T-helper 22 cell (primary cell): Measurements from ENCODE around the gene IRX5.

Experiments used
- DNase-seq: peaks from one replicate; pipeline ENCODE4 v3.0.0-alpha.2; 2020; ENCODE audit warnings: low read depth

Gene IRX5

DNA sequence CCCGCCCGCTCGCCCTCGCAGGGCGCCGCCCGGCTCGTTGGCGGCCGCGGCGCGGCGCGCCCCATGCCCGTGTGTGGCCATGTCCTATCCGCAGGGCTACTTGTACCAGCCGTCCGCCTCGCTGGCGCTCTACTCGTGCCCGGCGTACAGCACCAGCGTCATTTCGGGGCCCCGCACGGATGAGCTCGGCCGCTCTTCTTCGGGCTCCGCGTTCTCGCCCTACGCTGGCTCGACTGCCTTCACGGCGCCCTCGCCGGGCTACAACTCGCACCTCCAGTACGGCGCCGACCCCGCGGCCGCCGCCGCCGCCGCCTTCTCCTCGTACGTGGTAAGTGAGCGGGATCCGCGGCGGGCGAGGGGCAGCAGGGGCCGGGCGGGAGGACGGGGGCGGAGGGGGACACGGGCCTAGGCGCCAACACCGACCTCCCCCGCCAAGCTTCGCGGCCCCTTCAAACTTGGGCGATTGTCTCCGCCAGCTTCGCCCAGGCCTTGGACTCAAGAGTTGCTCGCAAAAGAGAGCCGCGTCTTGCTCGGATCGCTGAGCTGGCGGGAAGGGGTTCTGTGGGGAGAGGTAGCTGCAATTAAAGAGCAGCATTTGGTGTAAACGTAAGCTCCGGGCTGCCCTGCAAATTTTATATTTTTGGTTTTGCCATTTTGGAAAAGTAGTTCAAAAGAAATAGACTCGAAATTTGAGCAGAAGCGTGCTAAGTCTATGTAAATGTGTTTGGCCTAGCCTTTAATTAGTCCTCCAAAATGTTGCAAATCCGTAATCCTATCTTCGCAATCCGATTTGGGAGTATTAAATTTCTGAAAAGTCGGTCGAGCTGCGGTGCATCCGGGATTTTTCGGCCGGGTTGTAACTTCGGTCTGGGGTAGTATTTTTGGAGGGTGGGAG, 702 bp downstream of the IRX5 start:
- no peak for DNase-seq

GRCh38 chr16:54932021-54932660, 1.5 kb downstream of the IRX5 start:
- no peak for DNase-seq

DNA sequence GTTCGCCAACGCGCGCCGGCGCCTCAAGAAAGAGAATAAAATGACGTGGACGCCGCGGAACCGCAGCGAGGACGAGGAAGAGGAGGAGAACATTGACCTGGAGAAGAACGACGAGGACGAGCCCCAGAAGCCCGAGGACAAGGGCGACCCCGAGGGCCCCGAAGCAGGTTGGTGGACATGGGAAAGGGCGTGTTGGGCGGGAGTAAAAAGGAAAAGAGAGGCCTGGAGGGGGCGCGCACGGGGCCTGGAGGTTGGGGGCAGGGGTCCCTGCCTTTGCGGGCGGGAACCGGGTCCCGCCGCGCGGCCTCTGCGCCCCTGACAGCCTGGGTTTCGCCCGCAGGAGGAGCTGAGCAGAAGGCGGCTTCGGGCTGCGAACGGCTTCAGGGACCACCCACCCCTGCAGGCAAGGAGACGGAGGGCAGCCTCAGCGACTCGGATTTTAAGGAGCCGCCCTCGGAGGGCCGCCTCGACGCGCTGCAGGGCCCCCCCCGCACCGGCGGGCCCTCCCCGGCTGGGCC, 2.1 kb downstream of the IRX5 start:
- no peak for DNase-seq

- no peak for DNase-seq
Observed at GRCh38 chr16:54933281-54934011, 2.8 kb downstream of the IRX5 start.

- no peak for DNase-seq
Observed at GRCh38 chr16:54934481-54935265, 4.0 kb downstream of the IRX5 start.

GRCh38 chr16:54935266-54935968, 4.8 kb downstream of the IRX5 start:
- no peak for DNase-seq

DNA sequence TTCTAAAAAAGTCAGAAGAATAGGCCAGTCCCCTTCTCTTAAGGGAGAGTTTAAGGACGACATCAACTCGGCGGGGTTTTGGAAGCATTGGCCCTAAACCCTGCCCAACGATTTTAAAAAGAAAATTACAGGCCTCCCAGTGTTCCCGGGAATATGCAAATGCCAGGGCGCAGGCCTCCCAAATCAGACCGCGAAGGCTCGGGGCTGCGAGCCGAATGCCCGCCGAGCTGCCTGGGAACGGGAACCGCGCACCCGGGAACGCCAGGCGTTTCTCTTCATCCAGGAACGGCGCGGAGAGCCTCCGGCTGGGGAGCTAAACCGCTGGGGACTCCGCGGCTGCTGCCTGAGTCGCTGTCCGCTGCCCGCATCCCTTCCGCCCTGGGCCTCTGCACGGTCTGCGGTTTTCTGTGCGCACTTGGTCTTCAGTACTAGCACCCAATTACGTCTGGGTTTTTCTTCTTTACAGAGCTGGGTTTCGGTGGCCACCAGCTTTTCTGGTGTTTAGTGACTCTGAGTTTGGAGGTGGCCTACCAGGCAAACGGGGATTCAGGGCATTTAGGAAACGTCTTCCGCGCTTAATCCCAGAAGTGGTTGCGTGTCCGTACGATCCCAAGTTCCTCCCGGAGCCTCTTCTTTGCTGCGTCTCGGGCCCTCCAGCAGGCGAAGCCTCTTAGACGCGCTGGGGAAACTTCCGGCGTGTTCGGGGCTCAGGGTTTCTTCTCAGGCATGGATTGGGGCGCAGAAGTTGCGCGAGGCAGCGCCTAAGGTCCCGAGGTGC, 5.7 kb downstream of the IRX5 start:
- no peak for DNase-seq

DNA sequence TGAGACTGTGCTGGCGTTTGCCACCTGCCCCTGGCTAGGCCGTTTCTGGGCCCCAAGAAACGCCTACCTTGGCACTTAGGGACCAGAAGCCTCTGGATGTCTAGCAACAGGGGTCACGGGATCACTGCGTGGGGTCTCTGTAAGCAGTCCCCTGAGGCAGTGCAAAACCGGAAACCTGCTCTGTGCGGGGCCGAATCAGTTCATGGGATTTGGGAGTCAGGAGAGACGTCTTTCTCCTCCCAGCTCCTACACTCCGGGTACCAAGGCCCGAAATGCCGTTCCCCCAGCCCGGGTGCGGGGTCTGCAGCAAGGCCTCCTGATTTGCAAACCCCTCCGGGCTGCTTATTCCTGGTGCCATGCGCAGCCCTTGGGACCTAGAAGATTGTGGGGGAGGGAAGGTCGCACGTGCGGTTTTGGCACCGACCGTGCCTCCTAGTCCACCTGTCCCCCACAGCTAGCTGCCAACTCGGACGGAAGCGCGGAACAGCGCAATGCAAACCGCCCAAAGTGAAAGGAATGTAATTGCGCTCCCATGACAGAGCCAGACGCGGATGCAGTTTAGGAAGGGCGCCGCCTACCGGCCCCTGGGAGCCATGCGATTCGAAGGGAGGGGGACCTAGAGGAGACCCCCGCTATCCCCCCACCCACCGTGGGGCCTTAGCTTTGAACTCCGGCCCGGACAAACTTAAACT, 6.5 kb downstream of the IRX5 start:
- no peak for DNase-seq

DNA sequence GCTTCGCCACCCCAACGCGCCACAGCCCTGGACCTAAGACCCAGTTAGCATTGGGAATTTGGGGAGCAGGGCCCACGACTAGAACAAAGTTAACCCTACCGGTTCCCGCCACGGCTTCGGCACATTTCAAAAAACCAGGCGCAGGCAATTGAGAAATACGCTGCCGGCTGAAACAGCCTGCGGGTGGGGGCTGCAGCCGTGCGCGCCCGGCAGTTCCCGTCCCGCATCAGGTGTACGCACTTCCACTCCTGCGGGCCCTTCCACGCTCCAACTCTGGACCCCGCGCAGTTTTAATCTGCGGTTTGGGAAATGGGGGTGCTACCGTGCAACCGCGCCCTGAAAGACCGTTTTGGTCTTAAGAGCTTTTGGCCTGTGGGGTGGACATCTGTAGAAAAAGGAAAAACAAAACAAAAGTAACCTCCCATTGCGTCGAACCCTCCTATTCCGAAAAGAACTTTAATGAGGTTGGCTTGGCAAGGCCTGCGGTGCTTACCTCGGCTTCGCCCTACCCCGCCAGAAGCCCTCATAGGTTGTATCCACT, 7.1 kb downstream of the IRX5 start:
- DNase-seq = no peak

DNA sequence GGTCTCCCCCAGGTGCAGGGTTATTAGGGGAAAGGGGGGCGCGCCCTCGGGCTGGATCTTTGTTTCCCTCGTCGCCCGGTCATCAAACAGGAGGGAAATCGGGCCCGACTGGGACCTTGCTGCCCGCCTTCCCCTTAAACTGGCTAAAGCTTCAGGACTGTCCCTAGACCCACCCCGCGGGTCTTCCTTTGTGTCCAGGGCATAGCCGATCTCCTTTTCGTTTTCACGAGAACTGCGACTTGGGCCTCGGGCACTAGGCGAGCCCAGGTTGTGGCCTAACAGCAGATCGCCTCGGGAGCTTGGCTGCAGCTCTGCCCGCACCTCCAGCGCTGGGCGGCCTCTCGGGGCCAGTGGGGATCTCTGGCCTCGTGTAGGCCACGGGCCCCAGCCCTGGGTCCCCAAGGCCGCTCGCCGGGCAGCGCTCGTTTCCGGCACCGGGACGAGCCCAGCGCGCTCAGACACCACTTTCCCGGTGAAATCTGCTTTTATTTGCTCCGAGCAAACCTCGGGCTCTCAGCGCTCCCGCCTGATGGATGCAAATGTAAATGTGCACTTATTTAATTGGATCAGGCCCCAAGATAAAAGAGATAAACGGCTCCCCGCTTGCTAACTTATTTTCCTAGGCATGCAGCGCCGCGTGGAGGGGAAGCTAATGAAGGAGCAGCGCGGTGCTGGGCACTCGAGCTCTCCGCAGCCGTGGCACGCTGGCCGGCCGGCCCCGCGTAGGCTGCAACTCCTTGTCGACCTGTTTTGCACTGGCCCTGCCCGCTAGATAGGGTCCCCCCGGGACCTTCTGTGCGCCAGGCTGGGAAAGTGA, 7.8 kb downstream of the IRX5 start:
- no peak for DNase-seq

- no peak for DNase-seq
Observed at GRCh38 chr16:54939029-54939346, 8.3 kb downstream of the IRX5 start.

- DNase-seq = no peak
Observed at GRCh38 chr16:54939510-54940278, 9.0 kb downstream of the IRX5 start.

GRCh38 chr16:54940279-54940604, 9.6 kb downstream of the IRX5 start:
- no peak for DNase-seq

GRCh38 chr16:54942353-54942943, 11.8 kb downstream of the IRX5 start:
- DNase-seq = no peak

- DNase-seq = no peak
Observed at GRCh38 chr16:54944002-54944401, 13.3 kb downstream of the IRX5 start.

GRCh38 chr16:54945063-54945462, 14.4 kb downstream of the IRX5 start:
- no peak for DNase-seq

- DNase-seq = no peak
Observed at GRCh38 chr16:54946909-54947308, 16.2 kb downstream of the IRX5 start.

GRCh38 chr16:54947616-54948015, 17.0 kb downstream of the IRX5 start:
- no peak for DNase-seq
